Gastroesophageal sphincter (tissue), 4 donors: Measurements from ENCODE around the gene SPPL2A. TPM values are rescaled to one million over a fixed set of nuclear protein-coding genes. Genes with fewer than 3 reads are reported as not detected.
"Not testable (repeated sequence)": the region's sequence is repeated elsewhere in the genome, so short reads cannot be mapped to it uniquely, and the experiment has no call there.

Experiments used
- ATAC-seq: fragments of 150-250 bp; one replicate; pipeline ENCODE4 v1.9.1; 2016; ENCODE audit warnings: mild to moderate bottlenecking, moderate library complexity
- H3K27ac ChIP-seq, 4 donors: fragments of 200-600 bp; sonication (generic) in 3 of 4; 1 replicate in 3 of 4; 2 replicates in 1 of 4; pipeline ENCODE4 v1.5.1; 2016 to 2019
- H3K27me3 ChIP-seq: fragments of 200-600 bp; sonication (generic); one replicate; pipeline ENCODE4 v1.5.1; 2019
- H3K36me3 ChIP-seq, 2 donors: fragments of 200-600 bp; sonication (generic); one replicate each; pipeline ENCODE4 v1.5.1; 2019; ENCODE audit warnings: control low read depth in 1 of 2
- H3K4me1 ChIP-seq, 3 donors: fragments of 200-600 bp; sonication (generic); 1 replicate in 2 of 3; 2 replicates in 1 of 3; pipeline ENCODE4 v1.5.1; 2016 to 2019; ENCODE audit warnings: control low read depth in 2 of 3
- H3K4me3 ChIP-seq, 2 donors: fragments of 200-600 bp; sonication (generic); one replicate each; pipeline ENCODE4 v1.5.1; 2019; ENCODE audit warnings: mild to moderate bottlenecking in 1 of 2, moderate library complexity in 1 of 2
- H3K9me3 ChIP-seq, 3 donors: fragments of 200-600 bp; sonication (generic); one replicate each; pipeline ENCODE4 v1.5.1; 2017 to 2019; ENCODE audit warnings: control low read depth in 2 of 3
- CTCF ChIP-seq, 4 experiments: fragments of 200-600 bp in 2 of 4; fragments of 450-650 bp in 2 of 4; sonication (generic) in 1 of 4; IDR thresholded peaks; one replicate each; pipeline ENCODE4 v1.5.1; 2017 to 2019; ENCODE audit warnings: antibody characterized with exemption in 4 of 4, mild to moderate bottlenecking in 2 of 4, moderate library complexity in 2 of 4
- EP300 ChIP-seq: sonication (generic); formaldehyde crosslinking; IDR thresholded peaks from one replicate; pipeline ENCODE4 v1.6.1; 2017; ENCODE audit warnings: antibody characterized with exemption, mild to moderate bottlenecking
- POLR2A ChIP-seq, 2 donors: fragments of 450-650 bp; IDR thresholded peaks; one replicate each; pipeline ENCODE4 v1.6.1; 2017; ENCODE audit warnings: antibody characterized with exemption in 2 of 2, mild to moderate bottlenecking in 2 of 2, moderate library complexity in 1 of 2
- POLR2AphosphoS5 ChIP-seq: sonication (generic); formaldehyde crosslinking; IDR thresholded peaks from one replicate; pipeline ENCODE4 v1.6.1; 2017; ENCODE audit warnings: antibody characterized with exemption
- whole genome bisulfite sequencing, 2 donors: methylation state at CpG; one replicate each; pipeline ENCODE4 v1.1.5; 2018; ENCODE audit warnings: low coverage in 1 of 2; 5-methylcytosine and 5-hydroxymethylcytosine counted together
- total RNA-seq, 4 donors: library from RNA; depleted of rRNA; stranded (reverse); fragments of >200 nt; gene quantifications; one replicate each; pipeline ENCODE4 v1.1.0, GENCODE V29; 2016

Gene SPPL2A
- total RNA-seq, 4 donors from 2014 or later: 114 to 236 (median 140) TPM

DNA sequence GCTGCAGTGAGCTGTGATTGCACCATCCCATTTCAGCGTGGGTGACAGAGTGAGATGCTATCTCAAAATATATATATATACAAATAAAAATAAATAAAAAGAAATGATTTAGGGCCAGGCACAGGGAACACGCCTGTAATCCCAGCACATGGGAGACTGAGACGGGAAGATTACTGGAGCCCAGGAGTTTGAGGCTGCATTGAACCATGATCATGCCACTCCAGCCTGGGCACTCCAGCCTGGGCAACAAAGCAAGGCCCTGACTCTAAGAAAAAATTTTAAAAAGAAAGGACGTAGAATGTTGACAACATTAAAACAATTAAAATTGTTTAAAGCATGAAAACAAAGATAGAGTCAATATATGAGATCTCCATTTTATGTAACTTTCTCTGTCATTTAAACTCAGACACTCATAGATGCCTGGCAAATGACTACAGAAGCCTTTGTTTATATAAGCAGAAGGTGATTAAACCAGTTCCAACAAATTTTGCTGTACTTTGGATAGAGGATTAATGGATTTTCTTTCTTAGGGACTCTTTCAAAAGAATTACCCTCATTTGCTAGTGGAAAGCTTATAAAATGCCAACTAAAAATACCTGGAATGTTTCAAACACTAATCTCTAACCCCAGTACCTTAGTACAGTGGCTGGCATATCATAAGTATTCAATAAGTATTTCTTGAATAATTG is 68.3 kb downstream of the SPPL2A start:
- WGBS, 2 donors: 78 to 84% methylated on average over 4 of the region's 4 CpGs
- Histone ChIP-seq H3K4me1 (no peaks in the 10 kb centered on the region), H3K9me3 (no peaks in the 10 kb centered on the region), H3K27ac (no peak overlapping the region), H3K4me3 (no peak overlapping the region), H3K27me3 (no peaks in the 10 kb centered on the region), H3K36me3 (peaks cover 0 to 12% of the 10 kb centered on the region in 2 donors)
- TF ChIP-seq POLR2A (IDR thresholded peaks at IDR 0.05) (no peak), EP300 (no peak), CTCF (IDR thresholded peaks at IDR 0.05) (no peak)
- ATAC-seq: no peak

- WGBS, 2 donors: 94 to 97% methylated on average over 8 to 9 of the region's 9 CpGs
- not testable (repeated sequence) for ATAC-seq, H3K4me3 ChIP-seq, H3K36me3 ChIP-seq, H3K27me3 ChIP-seq, H3K4me1 ChIP-seq, H3K27ac ChIP-seq, H3K9me3 ChIP-seq
These were observed 70.8 kb downstream of the SPPL2A start for GRCh38 chr15:50694634-50695165.

DNA sequence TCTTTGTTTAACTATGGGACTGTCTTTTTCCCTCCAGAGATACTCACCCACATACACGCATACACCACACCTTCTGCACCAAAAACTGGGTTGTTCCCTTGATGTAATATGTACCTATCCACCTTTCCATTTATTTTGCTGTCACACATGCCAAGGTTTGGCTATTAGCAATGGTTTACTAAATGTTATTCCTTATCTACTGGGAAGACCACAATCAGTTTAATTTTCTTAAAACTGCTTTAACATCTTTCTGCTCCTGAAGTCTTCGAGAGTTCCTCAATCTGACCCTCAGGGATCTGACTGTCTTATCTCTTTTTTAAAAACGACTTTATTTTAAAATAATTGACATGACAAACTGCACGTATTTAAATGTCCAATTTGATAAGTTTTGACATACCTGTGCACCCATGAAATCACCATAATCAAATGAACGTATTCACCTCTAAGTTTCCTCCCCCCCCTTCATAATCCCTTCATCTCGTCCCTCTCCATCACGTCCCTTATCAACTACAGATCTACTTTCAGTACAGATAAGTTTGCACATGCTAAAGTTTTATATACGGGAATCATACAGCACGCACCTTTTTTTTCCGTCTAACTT is 78.1 kb downstream of the SPPL2A start:
- peak; percentile 1 for ATAC-seq
- WGBS, 2 donors: 44 to 56% methylated on average over 7 to 10 of the region's 10 CpGs
- TF ChIP-seq POLR2A (IDR thresholded peaks at IDR 0.05) (no peak), EP300 (no peak), CTCF (IDR thresholded peaks at IDR 0.05) (no peak), POLR2AphosphoS5 (no peak)
- Histone ChIP-seq H3K4me1 (peaks cover 3 to 47% (median 16%) of the 10 kb centered on the region in 3 donors), H3K27me3 (no peaks in the 10 kb centered on the region), H3K9me3 (no peaks in the 10 kb centered on the region), H3K36me3 (peaks cover 0 to 11% of the 10 kb centered on the region in 2 donors), H3K27ac (peak overlapping the region; percentile 74 to 96 (median 94)), H3K4me3 (peak overlapping the region; percentile 71 to 88)

- no peaks in the 10 kb centered on the region for H3K9me3 ChIP-seq
- H3K4me1 ChIP-seq: peaks cover 3 to 52% (median 16%) of the 10 kb centered on the region in 3 donors
- ATAC-seq: peak; percentile 96
- TF ChIP-seq EP300 (no peak), POLR2AphosphoS5 (peak; percentile 84), POLR2A (IDR thresholded peaks at IDR 0.05) (peak; percentile 79 to 88), CTCF (IDR thresholded peaks at IDR 0.05) (no peak)
- peaks cover 0 to 11% of the 10 kb centered on the region in 2 donors for H3K36me3 ChIP-seq
- H3K27ac ChIP-seq: peak within 1 kb of the TSS; percentile 74 to 96 (median 94)
- no peaks in the 10 kb centered on the region for H3K27me3 ChIP-seq
- 0% methylated on average over 2 to 8 of the region's 80 CpGs for WGBS, 2 donors
- peak within 1 kb of the TSS; percentile 71 to 88 for H3K4me3 ChIP-seq
These were observed 78.8 kb downstream of the SPPL2A start, which contains the start of gene TRPM7 for GRCh38 chr15:50686469-50687301. TRPM7 (minus strand) TSS chr15:50686797; CDS start chr15:50686533, 264 bp downstream.

DNA sequence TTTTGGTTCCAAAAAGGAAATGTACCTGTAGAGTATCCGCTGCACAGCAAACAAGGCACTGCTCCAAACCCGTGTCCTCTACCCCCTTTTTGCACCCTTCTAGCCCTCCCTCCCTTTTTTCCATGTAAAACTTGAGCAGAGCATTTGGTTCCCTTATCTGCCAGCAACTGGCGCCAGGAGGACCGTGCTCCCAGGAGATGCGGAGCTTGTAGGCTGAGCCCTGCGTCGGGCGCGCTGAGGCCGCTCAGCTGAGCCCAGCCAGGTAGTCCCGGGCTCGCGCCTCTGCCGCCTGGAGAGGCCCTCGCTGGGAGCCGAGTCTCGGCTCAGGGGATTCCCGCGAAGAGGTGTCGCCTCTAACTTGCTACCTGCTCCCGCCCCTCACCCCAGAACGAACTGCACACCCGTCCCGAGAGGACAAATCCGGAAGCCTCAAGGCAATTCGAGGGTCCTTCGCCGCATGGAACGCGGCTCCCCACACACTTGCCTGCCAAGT is 79.5 kb downstream of the SPPL2A start:
- peak overlapping the region; percentile 71 to 88 for H3K4me3 ChIP-seq
- no peak for TF ChIP-seq CTCF (IDR thresholded peaks at IDR 0.05)
- TF ChIP-seq POLR2AphosphoS5: peak; percentile 6
- H3K27ac ChIP-seq: peak overlapping the region; percentile 74 to 96 (median 94)
- H3K27me3 ChIP-seq: no peaks in the 10 kb centered on the region
- peak; percentile 37 for ATAC-seq
- H3K4me1 ChIP-seq: peaks cover 3 to 59% (median 16%) of the 10 kb centered on the region in 3 donors
- no peaks in the 10 kb centered on the region for H3K9me3 ChIP-seq
- 0 to 16% methylated on average over 2 to 12 of the region's 30 CpGs for WGBS, 2 donors
- peaks cover 0 to 11% of the 10 kb centered on the region in 2 donors for H3K36me3 ChIP-seq
